Subcutaneous abdominal adipose tissue (tissue), 5 donors: ENCODE data around the gene MACROD2.

ENCODE experiments used
- H3K27ac ChIP-seq: one replicate; pipeline ENCODE4 v1.7.0; 2013; ENCODE audit warnings: low read depth, mild to moderate bottlenecking, inconsistent platforms, low read length, moderate library complexity
- H3K27me3 ChIP-seq, 5 donors: one replicate each; pipeline ENCODE4 v1.7.0; 2013; ENCODE audit warnings: low read length in 5 of 5, inconsistent platforms in 1 of 5; ENCODE audit not compliant: control insufficient read depth in 5 of 5, insufficient read depth in 4 of 5
- H3K36me3 ChIP-seq, 5 donors: one replicate each; pipeline ENCODE4 v1.7.0; 2013; ENCODE audit warnings: low read length in 5 of 5; ENCODE audit not compliant: control insufficient read depth in 5 of 5, insufficient read depth in 5 of 5
- H3K4me1 ChIP-seq, 5 donors: one replicate each; pipeline ENCODE4 v1.7.0; 2013; ENCODE audit warnings: low read length in 5 of 5, mild to moderate bottlenecking in 3 of 5, moderate library complexity in 1 of 5; ENCODE audit not compliant: control insufficient read depth in 5 of 5, insufficient read depth in 5 of 5
- H3K4me3 ChIP-seq, 5 donors: one replicate each; pipeline ENCODE4 v1.7.0; 2013; ENCODE audit warnings: low read length in 5 of 5, low read depth in 1 of 5
- H3K9ac ChIP-seq, 5 donors: one replicate each; pipeline ENCODE4 v1.7.0; 2013; ENCODE audit warnings: low read length in 5 of 5, mild to moderate bottlenecking in 4 of 5, moderate library complexity in 3 of 5
- H3K9me3 ChIP-seq, 5 donors: one replicate each; pipeline ENCODE4 v1.7.0; 2013; ENCODE audit warnings: low read length in 5 of 5; ENCODE audit not compliant: control insufficient read depth in 5 of 5
- donor health status: healthy.
- donor health status: healthy.
- donor health status: healthy.
- donor health status: healthy.
- donor health status: healthy.

Gene MACROD2

GRCh38 chr20:16059841-16060240 lies 2064.5 kb downstream of the MACROD2 start:
- Histone ChIP-seq H3K9ac (no peak overlapping the region), H3K4me3 (no peak overlapping the region), H3K36me3 (no peaks in the 10 kb centered on the region), H3K27ac (no peak overlapping the region), H3K27me3 (no peaks in the 10 kb centered on the region), H3K9me3 (no peaks in the 10 kb centered on the region), H3K4me1 (peaks cover 0 to 17% (median 7%) of the 10 kb centered on the region in 5 donors)

DNA sequence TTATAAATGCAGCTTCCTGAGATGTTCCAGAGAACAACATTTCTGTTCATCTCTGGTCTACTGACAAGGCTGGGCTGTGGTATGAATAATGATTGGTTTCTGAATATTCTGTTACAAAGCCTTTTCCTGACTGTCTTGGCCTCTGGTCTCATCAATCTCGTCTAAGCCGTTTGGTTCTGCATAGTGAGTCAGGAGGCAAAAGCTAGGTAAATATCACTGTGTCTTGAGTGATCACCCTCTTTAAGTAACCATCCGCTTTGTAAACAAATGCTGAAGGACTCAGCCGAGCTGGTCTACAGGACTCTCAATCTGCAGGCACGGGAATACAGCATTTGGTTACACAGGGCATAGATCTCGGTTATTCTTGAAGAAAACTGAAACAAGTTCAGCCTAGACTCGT lies 2066.0 kb downstream of the MACROD2 start:
- H3K4me1 ChIP-seq, result peaks cover 0 to 24% (median 14%) of the 10 kb centered on the region in 5 donors
- H3K27ac ChIP-seq, result no peak overlapping the region
- H3K36me3 ChIP-seq, result no peaks in the 10 kb centered on the region
- no peaks in the 10 kb centered on the region for H3K9me3 ChIP-seq
- H3K4me3 ChIP-seq, result no peak overlapping the region
- H3K27me3 ChIP-seq, result no peaks in the 10 kb centered on the region
- no peak overlapping the region for H3K9ac ChIP-seq

DNA sequence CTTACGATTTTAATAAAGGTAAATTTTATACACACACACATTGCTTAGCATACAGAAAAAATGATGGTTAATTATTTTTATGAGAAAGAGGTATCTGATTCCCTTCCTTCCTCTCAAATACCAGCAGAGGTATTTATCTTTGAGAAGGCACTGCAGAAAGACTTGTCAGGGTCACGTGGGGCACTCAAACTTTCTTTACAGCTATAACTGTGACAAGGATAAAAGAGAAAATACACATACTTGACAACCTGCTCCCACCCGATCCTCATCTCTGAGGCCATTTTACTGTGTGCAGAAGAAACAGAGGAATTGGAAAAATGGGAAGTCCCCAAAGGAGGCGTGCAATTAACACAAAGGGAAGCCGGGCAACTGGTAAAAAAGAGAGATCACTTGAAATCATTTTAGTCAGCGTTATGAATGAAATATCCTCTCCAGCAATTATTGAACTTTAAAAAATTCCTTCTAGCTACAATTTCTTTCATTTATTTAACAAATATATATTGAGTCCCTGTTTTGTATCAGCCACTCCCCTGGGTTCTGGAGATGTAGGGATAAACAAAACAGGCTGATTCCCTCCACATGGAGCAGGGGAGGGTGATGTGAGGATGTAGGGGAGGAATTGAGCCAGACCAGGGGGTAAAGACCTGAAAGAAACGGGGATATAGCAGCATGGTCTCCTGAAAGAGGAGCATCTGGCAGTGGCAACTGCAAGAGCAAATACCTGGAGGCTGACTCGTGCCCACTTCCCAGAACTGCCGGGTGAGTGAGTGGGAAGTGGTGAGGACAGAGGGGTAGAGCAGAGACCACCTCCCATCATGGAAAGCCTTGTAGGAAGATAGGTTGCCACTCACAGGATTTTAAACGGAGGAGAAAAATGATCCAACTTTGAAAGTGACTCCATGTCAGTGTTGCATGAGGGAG lies 2067.6 kb downstream of the MACROD2 start:
- H3K4me1 ChIP-seq, result peaks cover 0 to 24% (median 14%) of the 10 kb centered on the region in 5 donors
- no peak overlapping the region for H3K4me3 ChIP-seq
- no peaks in the 10 kb centered on the region for H3K27me3 ChIP-seq
- H3K9me3 ChIP-seq, result peaks cover 0 to 10% (median 5%) of the 10 kb centered on the region in 5 donors
- no peak overlapping the region for H3K9ac ChIP-seq
- H3K36me3 ChIP-seq, result no peaks in the 10 kb centered on the region
- H3K27ac ChIP-seq, result no peak overlapping the region

- H3K4me1 ChIP-seq, result peaks cover 0 to 16% (median 14%) of the 10 kb centered on the region in 5 donors
- H3K9me3 ChIP-seq, result peaks cover 0 to 13% (median 5%) of the 10 kb centered on the region in 5 donors
- H3K27me3 ChIP-seq, result no peaks in the 10 kb centered on the region
- H3K27ac ChIP-seq, result no peak overlapping the region
- H3K4me3 ChIP-seq, result no peak overlapping the region
- H3K9ac ChIP-seq, result no peak overlapping the region
- H3K36me3 ChIP-seq, result no peaks in the 10 kb centered on the region
Measured at GRCh38 chr20:16063881-16064280, 2068.6 kb downstream of the MACROD2 start.

GRCh38 chr20:16064989-16065707 lies 2069.8 kb downstream of the MACROD2 start:
- no peaks in the 10 kb centered on the region for H3K27me3 ChIP-seq
- H3K4me3 ChIP-seq, result no peak overlapping the region
- H3K4me1 ChIP-seq, result peaks cover 0 to 14% (median 13%) of the 10 kb centered on the region in 5 donors
- peaks cover 0 to 13% (median 5%) of the 10 kb centered on the region in 5 donors for H3K9me3 ChIP-seq
- no peak overlapping the region for H3K9ac ChIP-seq
- no peak overlapping the region for H3K27ac ChIP-seq
- H3K36me3 ChIP-seq, result no peaks in the 10 kb centered on the region

DNA sequence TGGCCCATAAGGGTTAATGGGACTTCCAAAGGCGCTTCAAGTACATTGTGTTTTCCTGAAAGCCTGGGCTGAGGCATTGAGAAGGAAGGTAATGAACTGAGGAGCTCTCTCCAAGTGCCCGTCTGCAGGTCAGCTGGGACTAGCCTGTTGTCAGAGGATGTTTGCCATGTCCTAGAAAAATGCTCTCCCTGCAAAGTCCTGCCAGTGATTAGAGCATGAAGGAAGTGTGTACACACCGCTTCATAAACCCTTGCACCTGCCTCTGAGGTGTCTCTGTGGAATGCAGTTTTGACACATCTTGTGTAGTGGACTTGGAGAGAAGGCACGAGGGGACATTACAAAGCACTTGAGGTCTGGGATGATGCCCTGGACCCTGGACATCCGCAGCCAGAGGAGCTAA lies 2071.3 kb downstream of the MACROD2 start:
- H3K9ac ChIP-seq, result no peak overlapping the region
- no peaks in the 10 kb centered on the region for H3K27me3 ChIP-seq
- no peak overlapping the region for H3K4me3 ChIP-seq
- peaks cover 0 to 13% (median 5%) of the 10 kb centered on the region in 5 donors for H3K9me3 ChIP-seq
- no peak overlapping the region for H3K27ac ChIP-seq
- peaks cover 0 to 14% (median 13%) of the 10 kb centered on the region in 5 donors for H3K4me1 ChIP-seq
- H3K36me3 ChIP-seq, result no peaks in the 10 kb centered on the region

- Histone ChIP-seq H3K9ac (no peak overlapping the region), H3K4me1 (peaks cover 0 to 11% (median 10%) of the 10 kb centered on the region in 5 donors), H3K27ac (no peak overlapping the region), H3K36me3 (no peaks in the 10 kb centered on the region), H3K27me3 (no peaks in the 10 kb centered on the region), H3K9me3 (peaks cover 0 to 13% (median 5%) of the 10 kb centered on the region in 5 donors), H3K4me3 (no peak overlapping the region)
Measured at GRCh38 chr20:16069389-16070010, 2074.2 kb downstream of the MACROD2 start.

- Histone ChIP-seq H3K9me3 (peaks cover 0 to 8% (median 2%) of the 10 kb centered on the region in 5 donors), H3K27ac (no peak overlapping the region), H3K9ac (no peak overlapping the region), H3K36me3 (no peaks in the 10 kb centered on the region), H3K27me3 (no peaks in the 10 kb centered on the region), H3K4me3 (no peak overlapping the region), H3K4me1 (no peaks in the 10 kb centered on the region)
Measured at GRCh38 chr20:16072220-16072619, 2076.9 kb downstream of the MACROD2 start.

- Histone ChIP-seq H3K4me3 (no peak overlapping the region), H3K4me1 (no peaks in the 10 kb centered on the region), H3K9ac (no peak overlapping the region), H3K36me3 (no peaks in the 10 kb centered on the region), H3K27ac (no peak overlapping the region), H3K27me3 (no peaks in the 10 kb centered on the region), H3K9me3 (no peaks in the 10 kb centered on the region)
Measured at GRCh38 chr20:16078172-16078898, 2083.0 kb downstream of the MACROD2 start.
